SK-N-SH (cell line): ENCODE results near the gene POLD2. TPM values are rescaled to one million over a fixed set of nuclear protein-coding genes. Genes with fewer than 3 reads are reported as not detected.

Experiments used
- CTCF ChIA-PET: fragments of 300-600, 350-600 bp; formaldehyde crosslinking; extraction: SDS; loops from one replicate; lab custom pipeline; 2021; lab: Yijun Ruan, JAX
- POLR2A ChIA-PET: fragments of 350-600 bp; sonication (Branson Sonifier 250); formaldehyde crosslinking; extraction: SDS; loops from one replicate; lab custom pipeline; 2020; ENCODE audit warnings: antibody characterized with exemption, inconsistent platforms; lab: Yijun Ruan, JAX
- DNase-seq: peaks from one replicate; pipeline ENCODE4 v3.0.0; 2012
- H2AFZ ChIP-seq: fragments of 200-600 bp; sonication (generic); 2 replicates; pipeline ENCODE4 v1.8.1; 2016; ENCODE audit warnings: antibody characterized with exemption, mild to moderate bottlenecking, low read depth
- H3F3A ChIP-seq: fragments of 200-600 bp; sonication (generic); replicated peaks from 2 replicates; pipeline ENCODE3; 2016; ENCODE audit warnings: antibody characterized with exemption, mild to moderate bottlenecking; ENCODE audit not compliant: insufficient read depth
- H3K27ac ChIP-seq, 2 experiments: fragments of 200-500 bp in 1 of 2; fragments of 200-600 bp in 1 of 2; sonication (Bioruptor generic) in 1 of 2; sonication (generic), shearing (Covaris generic) in 1 of 2; 2 replicates each; pipeline versions ENCODE4 v1.5.1 to v1.6.1; 2014 to 2016; ENCODE audit warnings: low read depth in 2 of 2, inconsistent platforms in 1 of 2, low read length in 1 of 2, mild to moderate bottlenecking in 1 of 2, mixed read lengths in 1 of 2
- H3K27me3 ChIP-seq: fragments of 200-600 bp; sonication (generic), shearing (Covaris generic); 2 replicates; pipeline ENCODE4 v1.6.1; 2016; ENCODE audit warnings: mixed run types; ENCODE audit not compliant: insufficient read depth
- H3K36me3 ChIP-seq, 2 experiments: fragments of 200-500 bp in 1 of 2; fragments of 200-600 bp in 1 of 2; sonication (Bioruptor generic) in 1 of 2; sonication (generic) in 1 of 2; replicated peaks in 1 of 2; 2 replicates each; pipeline versions ENCODE3 to v1.5.1; 2014 to 2016; ENCODE audit warnings: low read length in 1 of 2, mild to moderate bottlenecking in 1 of 2; ENCODE audit not compliant: insufficient read depth in 2 of 2, control insufficient read depth in 1 of 2
- H3K4me1 ChIP-seq, 2 experiments: fragments of 200-500 bp in 1 of 2; fragments of 200-600 bp in 1 of 2; sonication (Bioruptor generic) in 1 of 2; sonication (generic), shearing (Covaris generic) in 1 of 2; 2 replicates each; pipeline versions ENCODE4 v1.5.1 to v1.6.1; 2014 to 2016; ENCODE audit warnings: low read depth in 1 of 2, low read length in 1 of 2, mixed run types in 1 of 2; ENCODE audit not compliant: insufficient read depth in 2 of 2, control insufficient read depth in 1 of 2
- H3K4me2 ChIP-seq: fragments of 200-600 bp; sonication (generic), shearing (Covaris generic); 2 replicates; pipeline ENCODE4 v1.6.1; 2017; ENCODE audit warnings: mixed run types
- H3K4me3 ChIP-seq, 2 experiments: fragments of 200-500 bp in 1 of 2; fragments of 200-600 bp in 1 of 2; sonication (Bioruptor generic) in 1 of 2; sonication (generic), shearing (Covaris generic) in 1 of 2; 2 replicates each; pipeline versions ENCODE4 v1.5.1 to v1.8.1; 2014 to 2016; ENCODE audit warnings: low read depth in 2 of 2, inconsistent platforms in 1 of 2, low read length in 1 of 2, mild to moderate bottlenecking in 1 of 2, mixed read lengths in 1 of 2, moderate library complexity in 1 of 2
- H3K79me2 ChIP-seq: fragments of 200-600 bp; sonication (generic); 2 replicates; pipeline ENCODE4 v1.8.1; 2017; ENCODE audit warnings: mild to moderate bottlenecking; ENCODE audit not compliant: insufficient read depth
- H3K9ac ChIP-seq: fragments of 200-600 bp; sonication (generic); 2 replicates; pipeline ENCODE4 v1.6.1; 2017; ENCODE audit warnings: mixed run types
- H3K9me2 ChIP-seq: fragments of 200-600 bp; sonication (generic); 2 replicates; pipeline ENCODE4 v1.6.1; 2017; ENCODE audit warnings: mixed run types
- H3K9me3 ChIP-seq: fragments of 200-600 bp; sonication (generic); 2 replicates; pipeline ENCODE4 v1.6.1; 2017; ENCODE audit warnings: mixed run types, mild to moderate bottlenecking, moderate library complexity
- H4K20me1 ChIP-seq: fragments of 200-600 bp; sonication (generic); 2 replicates; pipeline ENCODE4 v1.6.1; 2017; ENCODE audit warnings: mild to moderate bottlenecking, mixed run types; ENCODE audit not compliant: insufficient read depth
- CHD2 ChIP-seq: fragments of 150-350 bp; IDR thresholded peaks from 2 replicates; pipeline ENCODE4 v1.6.1; 2018; ENCODE audit warnings: low read length; ENCODE audit not compliant: partially characterized antibody
- ELF1 ChIP-seq: IDR thresholded peaks from 2 replicates; pipeline ENCODE4 v1.4.0; 2012
- EP300 ChIP-seq, 2 experiments: IDR thresholded peaks; 2 replicates each; pipeline versions ENCODE4 v1.4.0 to v1.6.1; 2012; ENCODE audit warnings: borderline replicate concordance in 1 of 2, low read depth in 1 of 2, low read length in 1 of 2
- FOXM1 ChIP-seq: IDR thresholded peaks from 2 replicates; pipeline ENCODE4 v1.4.0; 2012; ENCODE audit warnings: low read depth, mild to moderate bottlenecking
- GATA2 ChIP-seq: sonication (generic); formaldehyde crosslinking; IDR thresholded peaks from 2 replicates; pipeline ENCODE4 v1.5.0; 2020; ENCODE audit warnings: mild to moderate bottlenecking, missing genetic modification reagents
- MXI1 ChIP-seq: IDR thresholded peaks from 2 replicates; pipeline ENCODE4 v1.6.1; 2012; ENCODE audit warnings: mild to moderate bottlenecking, low read depth, low read length, improper control_type of control experiment
- NFIC ChIP-seq: IDR thresholded peaks from 2 replicates; pipeline ENCODE4 v1.4.0; 2012; ENCODE audit warnings: borderline replicate concordance
- NRF1 ChIP-seq: IDR thresholded peaks from 2 replicates; pipeline ENCODE4 v1.6.1; 2012; ENCODE audit warnings: low read depth, mild to moderate bottlenecking, low read length
- POLR2AphosphoS5 ChIP-seq: IDR thresholded peaks from 2 replicates; pipeline ENCODE4 v1.6.1; 2012; ENCODE audit warnings: low read depth, low read length
- RCOR1 ChIP-seq: fragments of 150-350 bp; IDR thresholded peaks from 2 replicates; pipeline ENCODE4 v1.6.1; 2017; ENCODE audit warnings: antibody characterized with exemption, low read length
- REST ChIP-seq: IDR thresholded peaks from 2 replicates; pipeline ENCODE4 v1.6.1; 2012; ENCODE audit warnings: mild to moderate bottlenecking, low read depth, low read length, moderate library complexity
- SIN3A ChIP-seq: IDR thresholded peaks from 2 replicates; pipeline ENCODE4 v1.6.1; 2012; ENCODE audit warnings: low read depth, mild to moderate bottlenecking, low read length, moderate library complexity, borderline replicate concordance
- TAF1 ChIP-seq: IDR thresholded peaks from 2 replicates; pipeline ENCODE4 v1.6.1; 2012; ENCODE audit warnings: low read depth, mild to moderate bottlenecking, low read length, moderate library complexity, borderline replicate concordance
- TEAD4 ChIP-seq: IDR thresholded peaks from 2 replicates; pipeline ENCODE4 v1.4.0; 2012; ENCODE audit warnings: mild to moderate bottlenecking, borderline replicate concordance; ENCODE audit not compliant: insufficient read depth
- YY1 ChIP-seq: IDR thresholded peaks from 2 replicates; pipeline ENCODE4 v1.4.0; 2012; ENCODE audit warnings: low read depth, mild to moderate bottlenecking
- WGBS: methylation state at CpG from one replicate; pipeline ENCODE4 v1.1.6; 2017; ENCODE audit warnings: low lambda C conversion rate; 5-methylcytosine and 5-hydroxymethylcytosine counted together
- polyA plus RNA-seq, 3 experiments: library from polyadenylated mRNA; depleted of rRNA; stranded (reverse); fragments of >200 nt; gene quantifications; 2 replicates each; pipeline ENCODE4 v1.2.3, GENCODE V29; 2012
- TF ChIP-seq, protein P1 (sequence below): IDR thresholded peaks from 2 replicates; pipeline ENCODE4 v1.4.0; 2012; ENCODE audit warnings: low read depth, borderline replicate concordance
- TF ChIP-seq, protein P2 (sequence below): fragments of 200-600 bp; sonication (generic); IDR thresholded peaks from 2 replicates; pipeline ENCODE4 v1.6.1; 2017; ENCODE audit warnings: antibody characterized with exemption, mild to moderate bottlenecking, moderate library complexity
- TF ChIP-seq, protein P3 (sequence below): IDR thresholded peaks from 2 replicates; pipeline ENCODE4 v1.4.0; 2012; ENCODE audit warnings: low read depth

POLD2 gene
- polyA plus RNA-seq, 1 of the 3 experiments (the other 2 are of a cell fraction) = 194 TPM

DNA sequence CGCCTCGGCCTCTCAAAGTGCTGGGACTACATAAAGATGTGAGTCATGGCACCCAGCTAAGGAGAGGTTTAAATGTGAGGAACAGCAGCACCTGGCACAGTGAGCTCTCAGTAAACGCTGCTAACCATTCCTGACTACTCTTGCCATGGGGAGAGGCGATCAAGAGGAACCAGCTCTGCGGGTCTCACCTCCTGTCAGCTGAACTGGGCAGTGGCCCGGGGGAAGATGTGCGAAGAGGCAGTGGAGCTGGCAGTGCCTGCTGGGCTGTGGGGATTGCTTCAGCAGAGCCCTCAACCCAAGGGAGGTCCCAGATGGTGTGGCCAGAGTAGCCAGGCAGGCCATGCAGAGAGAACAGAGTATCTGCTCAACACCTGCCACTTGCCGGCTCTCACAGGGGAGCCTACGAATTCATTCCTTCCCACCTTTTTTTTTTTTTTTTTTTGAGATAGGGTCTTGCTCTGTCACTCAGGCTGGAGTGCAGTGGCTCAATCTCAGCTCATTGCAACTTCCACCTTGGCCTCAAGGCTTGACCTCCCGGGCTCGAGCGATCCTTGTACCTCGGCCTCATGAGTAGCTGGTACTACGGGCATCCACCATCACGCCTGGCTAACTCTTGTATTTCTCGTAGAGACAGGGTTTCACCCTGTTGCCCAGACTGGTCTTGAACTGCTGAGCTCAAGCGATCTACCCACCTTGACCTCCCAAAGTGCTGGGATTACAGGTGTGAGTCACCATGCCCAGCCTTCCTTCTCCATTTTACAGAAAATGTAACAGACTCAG is 47.9 kb downstream of the POLD2 start:
- WGBS = 94% methylated on average over 17 of the region's 17 CpGs
- TF ChIP-seq FOXM1 = no peak
- no peak for TF ChIP-seq TEAD4
- no peak for TF ChIP-seq ELF1
- no peak for TF ChIP-seq CHD2
- no peak for TF ChIP-seq TAF1
- TF ChIP-seq NRF1 = no peak
- TF ChIP-seq MXI1 = no peak
- no peak for TF ChIP-seq NFIC
- no peak for TF ChIP-seq REST
- no peak for TF ChIP-seq GATA2 (CRISPR knock-in tag)
- Histone ChIP-seq H3F3A (peaks cover 31% of the 10 kb centered on the region), H3K27me3 (no peaks in the 10 kb centered on the region), H3K9me2 (no peaks in the 10 kb centered on the region), H3K4me3 (no peak overlapping the region), H3K9me3 (no peaks in the 10 kb centered on the region), H3K79me2 (peaks cover 4% of the 10 kb centered on the region; the same call in 1 of the 2 replicates), H3K9ac (no peak overlapping the region), H2AFZ (no peak overlapping the region), H3K4me1 (peaks cover 5 to 15% of the 10 kb centered on the region in 2 experiments; a peak in 3 of 4 replicates), H3K4me2 (no peak overlapping the region), H3K27ac (no peak overlapping the region), H4K20me1 (no peaks in the 10 kb centered on the region), H3K36me3 (peaks cover 22 to 66% of the 10 kb centered on the region in 2 experiments)
- no peak for DNase-seq
- ChIA-PET CTCF (interaction anchor here (1.0 to 1.5 kb wide), 6 partner anchors 8 to 121 kb away, joined by 3 to 6 read pairs (median 4); no protein-coding TSS in a partner anchor), POLR2A (interaction anchor here (0.7 to 1.8 kb wide), 3 partner anchors 10 to 49 kb away, joined by 3 to 6 read pairs (median 4); partner anchors contain the start of genes DBNL and PGAM2)

DNA sequence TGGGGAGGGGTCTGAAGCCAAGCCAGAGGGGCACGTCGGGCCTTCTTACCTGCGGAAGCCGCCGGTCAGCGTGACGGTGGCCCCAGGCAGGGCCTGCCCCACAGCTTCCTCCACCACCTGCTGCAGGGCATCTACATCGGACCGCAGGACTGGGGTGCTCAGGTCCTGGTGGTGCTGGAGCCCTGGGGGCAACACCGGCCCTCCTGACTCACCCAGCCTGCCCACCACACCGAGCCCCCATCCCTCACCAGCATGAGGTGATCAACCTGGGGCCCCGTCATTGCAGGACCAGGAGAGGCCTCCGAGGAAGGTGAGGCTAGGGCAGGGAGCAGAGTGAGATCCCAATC is 49.0 kb downstream of the POLD2 start:
- no peak overlapping the region for H3K4me3 ChIP-seq
- H3K4me2 ChIP-seq = no peak overlapping the region
- peak overlapping the region in 1 of 2 experiments; percentile 55; a peak in 2 of 4 replicates for H3K27ac ChIP-seq
- H3K9me2 ChIP-seq = no peaks in the 10 kb centered on the region
- no peaks in the 10 kb centered on the region for H3K27me3 ChIP-seq
- H4K20me1 ChIP-seq = no peaks in the 10 kb centered on the region
- ChIA-PET CTCF (interaction anchor here (1.3 to 4.4 kb wide), 2 partner anchors 122 kb away, joined by 5 to 68 read pairs; no protein-coding TSS in a partner anchor), POLR2A (interaction anchor here (1.2 kb wide), 1 partner anchor 8 kb away, joined by 4 read pairs; the partner anchor contains the start of gene PGAM2)
- H3K9me3 ChIP-seq = no peaks in the 10 kb centered on the region
- H3K36me3 ChIP-seq = peaks cover 22 to 54% of the 10 kb centered on the region in 2 experiments
- H3K4me1 ChIP-seq = peaks cover 5 to 15% of the 10 kb centered on the region in 2 experiments; a peak in 3 of 4 replicates
- no peak for DNase-seq
- peaks cover 34% of the 10 kb centered on the region for H3F3A ChIP-seq
- no peaks in the 10 kb centered on the region; the same call in 1 of the 2 replicates for H3K79me2 ChIP-seq
- peak overlapping the region; percentile 40; the same call in 1 of the 2 replicates for H3K9ac ChIP-seq
- no peak overlapping the region for H2AFZ ChIP-seq
- WGBS = 85% methylated on average over 6 of the region's 13 CpGs
- TF ChIP-seq EP300 (IDR thresholded peaks at IDR 0.05; ENCODE audit: borderline replicate concordance in 1 of 2, low read depth in 1 of 2, low read length in 1 of 2) (no peak), NRF1 (no peak), POLR2AphosphoS5 (no peak), CHD2 (no peak), SIN3A (no peak), RCOR1 (no peak), TEAD4 (no peak), ELF1 (no peak), YY1 (no peak)
- TF ChIP-seq, protein P1, sequence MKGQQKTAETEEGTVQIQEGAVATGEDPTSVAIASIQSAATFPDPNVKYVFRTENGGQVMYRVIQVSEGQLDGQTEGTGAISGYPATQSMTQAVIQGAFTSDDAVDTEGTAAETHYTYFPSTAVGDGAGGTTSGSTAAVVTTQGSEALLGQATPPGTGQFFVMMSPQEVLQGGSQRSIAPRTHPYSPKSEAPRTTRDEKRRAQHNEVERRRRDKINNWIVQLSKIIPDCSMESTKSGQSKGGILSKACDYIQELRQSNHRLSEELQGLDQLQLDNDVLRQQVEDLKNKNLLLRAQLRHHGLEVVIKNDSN = no peak
- TF ChIP-seq, protein P2, sequence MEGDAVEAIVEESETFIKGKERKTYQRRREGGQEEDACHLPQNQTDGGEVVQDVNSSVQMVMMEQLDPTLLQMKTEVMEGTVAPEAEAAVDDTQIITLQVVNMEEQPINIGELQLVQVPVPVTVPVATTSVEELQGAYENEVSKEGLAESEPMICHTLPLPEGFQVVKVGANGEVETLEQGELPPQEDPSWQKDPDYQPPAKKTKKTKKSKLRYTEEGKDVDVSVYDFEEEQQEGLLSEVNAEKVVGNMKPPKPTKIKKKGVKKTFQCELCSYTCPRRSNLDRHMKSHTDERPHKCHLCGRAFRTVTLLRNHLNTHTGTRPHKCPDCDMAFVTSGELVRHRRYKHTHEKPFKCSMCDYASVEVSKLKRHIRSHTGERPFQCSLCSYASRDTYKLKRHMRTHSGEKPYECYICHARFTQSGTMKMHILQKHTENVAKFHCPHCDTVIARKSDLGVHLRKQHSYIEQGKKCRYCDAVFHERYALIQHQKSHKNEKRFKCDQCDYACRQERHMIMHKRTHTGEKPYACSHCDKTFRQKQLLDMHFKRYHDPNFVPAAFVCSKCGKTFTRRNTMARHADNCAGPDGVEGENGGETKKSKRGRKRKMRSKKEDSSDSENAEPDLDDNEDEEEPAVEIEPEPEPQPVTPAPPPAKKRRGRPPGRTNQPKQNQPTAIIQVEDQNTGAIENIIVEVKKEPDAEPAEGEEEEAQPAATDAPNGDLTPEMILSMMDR = no peak
- TF ChIP-seq, protein P3, sequence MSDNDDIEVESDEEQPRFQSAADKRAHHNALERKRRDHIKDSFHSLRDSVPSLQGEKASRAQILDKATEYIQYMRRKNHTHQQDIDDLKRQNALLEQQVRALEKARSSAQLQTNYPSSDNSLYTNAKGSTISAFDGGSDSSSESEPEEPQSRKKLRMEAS = no peak
